Spinal cord (tissue), 10 donors: ENCODE data around the gene GNA12. TPM values are rescaled to one million over a fixed set of nuclear protein-coding genes. Genes with fewer than 3 reads are reported as not detected.
"Not testable (repeated sequence)": the region's sequence is repeated elsewhere in the genome, so short reads cannot be mapped to it uniquely, and the experiment has no call there.

ENCODE experiments used
- DNase-seq, 6 donors: peaks; one replicate each; pipeline versions ENCODE4 v3.0.0 to v3.0.0-alpha.2; 2013 to 2015; ENCODE audit warnings: low spot score in 6 of 6, low read depth in 4 of 6
- H3K27ac ChIP-seq: one replicate; pipeline ENCODE4 v1.5.1; 2013; ENCODE audit warnings: low read depth, low read length, control low read depth
- H3K27me3 ChIP-seq: one replicate; pipeline ENCODE4 v1.6.1; 2013; ENCODE audit warnings: low read length; ENCODE audit not compliant: control insufficient read depth, insufficient read depth
- H3K36me3 ChIP-seq: one replicate; pipeline ENCODE4 v1.6.1; 2013; ENCODE audit warnings: low read length; ENCODE audit not compliant: control insufficient read depth, insufficient read depth
- H3K4me1 ChIP-seq: one replicate; pipeline ENCODE4 v1.6.1; 2013; ENCODE audit warnings: low read length; ENCODE audit not compliant: control insufficient read depth, insufficient read depth
- H3K4me3 ChIP-seq: one replicate; pipeline ENCODE4 v1.5.1; 2013; ENCODE audit warnings: low read depth, low read length, control low read depth
- H3K9me3 ChIP-seq: one replicate; pipeline ENCODE4 v1.6.1; 2013; ENCODE audit warnings: low read length; ENCODE audit not compliant: control insufficient read depth, insufficient read depth
- WGBS: methylation state at CpG from one replicate; pipeline ENCODE4 v1.1.5; 2013; ENCODE audit warnings: missing lambda C conversion rate; ENCODE audit not compliant: insufficient coverage; 5-methylcytosine and 5-hydroxymethylcytosine counted together
- polyA plus RNA-seq, 2 donors: library from polyadenylated mRNA; unstranded; fragments of 120-200 nt; gene quantifications; one replicate each; pipeline ENCODE4 v1.2.1, GENCODE V29; 2013; ENCODE audit not compliant: insufficient read length in 2 of 2
- total RNA-seq, 2 donors: library from RNA; depleted of rRNA in 1 of 2; stranded (reverse); fragments of 120-200 nt in 1 of 2; fragments of >200 nt in 1 of 2; gene quantifications; one replicate each; pipeline versions ENCODE4 v1.2.3 to v1.2.4, GENCODE V29; 2013 to 2014
- donor health status: healthy.

The GNA12 gene
- total and polyA plus RNA-seq, 4 donors, result 17.9 to 125 (median 64.9) TPM

DNA sequence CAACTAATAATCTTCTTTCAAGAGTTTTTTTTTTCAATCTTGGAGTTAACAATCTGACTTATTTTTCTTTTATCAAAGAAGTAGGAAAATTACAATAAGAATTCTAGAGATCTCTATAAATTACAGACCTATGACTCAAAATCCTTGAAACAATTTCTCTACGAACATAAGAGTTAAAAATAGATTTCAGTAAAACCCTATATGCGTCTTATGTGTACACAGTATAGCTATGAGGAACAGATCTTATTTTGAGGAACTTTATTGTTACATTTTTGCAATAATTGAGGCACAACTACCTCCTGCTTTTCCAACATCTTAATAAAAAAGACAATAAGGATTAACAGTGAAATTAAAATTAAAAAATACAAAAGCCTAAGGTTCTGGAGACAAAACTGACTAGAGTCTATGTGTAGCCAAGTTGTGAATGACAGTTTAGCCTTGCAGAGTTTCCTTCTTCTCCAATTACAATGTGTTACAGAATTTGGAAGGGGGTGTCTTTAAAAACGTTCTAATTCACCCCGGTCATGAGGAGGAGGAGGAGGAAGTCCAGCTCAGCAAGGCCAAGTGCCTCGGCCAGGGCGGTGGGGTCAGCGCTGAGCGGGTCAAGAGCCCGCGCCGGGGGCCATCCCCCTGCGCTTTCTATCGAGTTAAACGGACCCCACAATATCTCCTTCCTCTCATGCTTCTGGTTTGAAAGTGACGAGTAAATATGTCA, 115.6 kb downstream of the GNA12 start:
- H3K4me3 ChIP-seq, result no peak overlapping the region
- no peak for DNase-seq
- peaks cover 55% of the 10 kb centered on the region for H3K36me3 ChIP-seq
- H3K4me1 ChIP-seq, result peaks cover 36% of the 10 kb centered on the region
- H3K9me3 ChIP-seq, result no peaks in the 10 kb centered on the region
- peak overlapping the region; percentile 68 for H3K27ac ChIP-seq
- no peaks in the 10 kb centered on the region for H3K27me3 ChIP-seq
- 78% methylated on average over 9 of the region's 15 CpGs for WGBS

DNA sequence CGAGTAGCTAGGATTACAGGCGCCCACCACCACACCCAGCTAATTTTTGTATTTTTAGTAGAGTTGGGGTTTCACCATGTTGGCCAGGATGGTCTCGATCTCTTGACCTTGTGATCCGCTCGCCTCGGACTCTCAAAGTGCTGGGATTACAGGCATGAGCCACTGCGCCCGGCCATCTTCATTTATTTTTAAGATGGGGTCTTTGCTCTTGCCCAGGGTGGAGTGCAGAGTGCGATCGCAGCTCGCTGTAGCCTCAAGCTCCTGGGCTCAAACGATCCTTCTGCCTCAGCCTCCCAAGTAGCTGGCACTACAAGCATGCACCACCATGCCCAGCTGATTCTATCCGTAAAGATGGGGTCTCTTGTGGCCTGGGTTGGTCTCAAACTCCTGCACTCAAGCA, 116.9 kb downstream of the GNA12 start:
- Histone ChIP-seq H3K4me1 (peaks cover 30% of the 10 kb centered on the region), H3K36me3 (peaks cover 66% of the 10 kb centered on the region)
- H3K27me3 ChIP-seq, DNase-seq, H3K9me3 ChIP-seq, H3K4me3 ChIP-seq, H3K27ac ChIP-seq: not testable (repeated sequence)
- 83% methylated on average over 11 of the region's 13 CpGs for WGBS

DNA sequence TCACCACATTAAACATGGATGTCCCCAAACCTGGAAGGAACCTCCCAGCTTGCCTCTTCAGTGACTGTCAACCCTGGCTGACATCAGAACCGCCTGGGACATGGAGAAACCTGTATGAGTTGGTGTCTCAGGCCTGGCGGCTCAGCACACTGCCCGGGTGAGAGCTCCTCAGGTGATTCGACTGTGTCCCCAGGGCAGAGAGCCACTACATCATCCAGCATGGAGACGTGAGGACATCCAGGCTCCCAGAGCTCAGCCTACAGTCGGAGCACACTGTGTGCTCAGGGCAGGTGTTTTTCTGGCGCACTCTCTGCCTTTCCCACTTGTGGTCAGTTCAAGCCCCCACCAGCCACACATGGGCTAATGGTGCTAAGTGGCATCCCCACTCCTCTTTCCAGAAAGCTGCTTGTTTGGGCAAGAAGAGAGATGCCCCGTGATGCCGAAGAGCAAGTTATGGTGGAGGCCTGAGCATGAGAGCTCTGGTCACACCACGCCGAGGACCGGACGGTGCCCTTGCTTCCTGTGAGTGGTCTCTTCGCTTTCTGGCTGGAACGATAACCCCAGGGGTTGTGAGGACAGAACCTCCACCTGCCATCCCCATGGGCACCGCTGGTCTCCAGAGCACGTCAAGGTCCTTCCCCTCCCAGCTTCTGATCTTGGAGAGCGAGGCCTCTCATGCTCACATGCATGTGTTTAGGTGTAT, 117.6 kb downstream of the GNA12 start:
- H3K4me3 ChIP-seq, result no peak overlapping the region
- H3K9me3 ChIP-seq, result no peaks in the 10 kb centered on the region
- H3K4me1 ChIP-seq, result peaks cover 30% of the 10 kb centered on the region
- H3K36me3 ChIP-seq, result peaks cover 71% of the 10 kb centered on the region
- WGBS, result 87% methylated on average over 15 of the region's 18 CpGs
- H3K27me3 ChIP-seq, result no peaks in the 10 kb centered on the region
- no peak overlapping the region for H3K27ac ChIP-seq
- DNase-seq, result no peak

DNA sequence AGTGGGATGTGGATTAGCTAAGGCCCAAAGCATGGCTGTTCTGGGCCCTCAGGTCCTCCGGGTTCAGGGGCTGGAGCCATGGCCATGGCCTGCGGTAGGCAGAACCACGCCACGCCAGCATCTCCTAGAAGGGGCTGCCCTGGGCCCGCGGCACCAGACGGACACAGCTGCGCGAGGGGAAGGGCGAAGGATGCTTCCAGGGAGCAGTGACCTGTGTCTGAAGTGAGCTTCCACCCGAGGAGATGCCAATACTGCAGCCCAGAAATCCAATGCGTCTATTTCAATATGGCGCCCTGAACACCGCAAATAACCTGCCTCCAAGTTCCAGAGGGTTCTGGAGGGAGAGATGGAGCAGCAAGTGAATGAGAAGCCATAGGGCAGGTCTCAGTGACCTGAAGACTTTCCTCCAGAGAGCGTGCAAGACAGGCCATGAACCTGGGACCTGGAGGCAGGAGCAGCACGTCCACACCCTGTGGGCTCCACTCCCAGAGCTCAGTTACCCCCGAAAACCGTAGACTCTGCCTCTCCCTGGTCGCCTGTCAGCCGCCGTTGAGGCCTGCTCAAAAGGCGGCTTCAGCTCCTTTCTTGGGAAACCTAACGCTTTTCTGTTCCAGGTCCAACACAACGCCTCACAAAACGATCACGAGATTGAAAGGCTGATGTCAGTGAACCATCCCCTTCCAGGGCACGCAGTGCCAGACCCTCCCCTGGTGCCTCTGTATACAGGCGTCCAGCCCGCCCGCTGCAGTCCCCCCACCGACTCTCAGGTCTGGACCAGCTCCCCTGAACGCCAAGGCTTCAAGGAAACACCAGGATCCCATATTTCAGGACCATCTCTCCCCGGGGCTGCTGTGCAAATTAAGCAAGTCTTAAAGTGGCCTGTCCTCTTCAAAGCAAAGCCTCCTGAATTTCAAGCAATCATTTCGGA, 118.7 kb downstream of the GNA12 start:
- H3K4me1 ChIP-seq, result peaks cover 19% of the 10 kb centered on the region
- no peak overlapping the region for H3K4me3 ChIP-seq
- no peaks in the 10 kb centered on the region for H3K27me3 ChIP-seq
- peaks cover 70% of the 10 kb centered on the region for H3K36me3 ChIP-seq
- no peak for DNase-seq
- no peaks in the 10 kb centered on the region for H3K9me3 ChIP-seq
- 94% methylated on average over 34 of the region's 34 CpGs for WGBS
- H3K27ac ChIP-seq, result no peak overlapping the region

DNA sequence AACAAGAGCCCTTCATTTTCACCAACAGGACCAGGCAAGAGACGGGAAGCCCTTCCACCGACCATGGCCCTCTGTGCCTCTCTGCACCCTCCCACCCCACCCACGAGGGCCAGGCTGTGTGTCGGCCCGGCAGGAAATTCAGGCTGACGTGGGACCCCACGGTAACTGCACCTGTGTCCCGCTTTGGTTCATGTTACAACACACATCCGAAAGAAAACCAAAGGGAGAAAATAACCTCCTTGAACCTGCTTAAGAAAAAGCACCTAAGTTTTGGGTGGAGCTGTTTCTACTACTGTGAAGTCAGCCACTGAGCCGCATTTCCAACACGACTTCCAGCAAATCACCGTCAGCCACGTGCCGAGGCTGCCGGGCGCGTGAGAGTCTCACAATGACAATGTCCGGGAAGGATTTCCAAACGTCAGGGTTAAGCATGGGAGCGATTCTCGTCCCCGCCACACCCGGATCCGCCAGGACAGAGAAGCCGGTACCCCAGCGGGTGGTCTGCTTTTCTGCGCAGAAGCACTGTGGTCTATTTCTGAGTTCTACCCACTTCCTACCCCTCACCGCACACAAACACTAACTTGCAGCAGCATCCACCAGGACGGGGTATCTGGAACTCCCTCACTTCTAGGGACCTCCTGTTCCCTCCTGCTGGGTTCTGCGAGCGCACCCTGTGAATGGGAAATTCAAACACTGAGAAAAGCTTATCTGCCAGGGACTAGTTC, 119.5 kb downstream of the GNA12 start:
- Histone ChIP-seq H3K36me3 (peaks cover 69% of the 10 kb centered on the region), H3K4me1 (peaks cover 11% of the 10 kb centered on the region), H3K9me3 (no peaks in the 10 kb centered on the region), H3K27me3 (no peaks in the 10 kb centered on the region), H3K27ac (no peak overlapping the region), H3K4me3 (no peak overlapping the region)
- WGBS, result 90% methylated on average over 28 of the region's 31 CpGs
- no peak for DNase-seq

DNA sequence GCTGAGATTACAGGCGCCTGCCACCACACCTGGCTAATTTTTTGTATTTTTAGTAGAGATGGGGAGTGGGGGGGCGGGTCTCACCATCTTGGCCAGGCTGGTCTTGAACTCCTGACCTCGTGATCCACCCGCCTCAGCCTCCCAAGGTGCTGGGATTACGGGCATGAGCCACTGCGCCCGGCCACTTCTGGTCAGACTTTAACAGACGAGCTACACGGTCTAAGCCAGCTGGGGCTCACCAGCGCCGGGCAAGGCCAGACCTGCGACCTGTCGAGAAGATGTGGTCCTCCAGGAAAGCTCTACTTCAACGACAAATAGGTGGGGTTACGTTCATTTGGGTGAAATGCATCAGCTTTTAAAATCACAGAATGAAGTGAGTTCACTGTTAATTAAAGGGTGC, 120.1 kb downstream of the GNA12 start:
- H3K4me1 ChIP-seq, H3K27ac ChIP-seq, DNase-seq, H3K4me3 ChIP-seq, H3K9me3 ChIP-seq, H3K27me3 ChIP-seq: not testable (repeated sequence)
- 96% methylated on average over 13 of the region's 15 CpGs for WGBS
- H3K36me3 ChIP-seq, result peaks cover 66% of the 10 kb centered on the region

DNA sequence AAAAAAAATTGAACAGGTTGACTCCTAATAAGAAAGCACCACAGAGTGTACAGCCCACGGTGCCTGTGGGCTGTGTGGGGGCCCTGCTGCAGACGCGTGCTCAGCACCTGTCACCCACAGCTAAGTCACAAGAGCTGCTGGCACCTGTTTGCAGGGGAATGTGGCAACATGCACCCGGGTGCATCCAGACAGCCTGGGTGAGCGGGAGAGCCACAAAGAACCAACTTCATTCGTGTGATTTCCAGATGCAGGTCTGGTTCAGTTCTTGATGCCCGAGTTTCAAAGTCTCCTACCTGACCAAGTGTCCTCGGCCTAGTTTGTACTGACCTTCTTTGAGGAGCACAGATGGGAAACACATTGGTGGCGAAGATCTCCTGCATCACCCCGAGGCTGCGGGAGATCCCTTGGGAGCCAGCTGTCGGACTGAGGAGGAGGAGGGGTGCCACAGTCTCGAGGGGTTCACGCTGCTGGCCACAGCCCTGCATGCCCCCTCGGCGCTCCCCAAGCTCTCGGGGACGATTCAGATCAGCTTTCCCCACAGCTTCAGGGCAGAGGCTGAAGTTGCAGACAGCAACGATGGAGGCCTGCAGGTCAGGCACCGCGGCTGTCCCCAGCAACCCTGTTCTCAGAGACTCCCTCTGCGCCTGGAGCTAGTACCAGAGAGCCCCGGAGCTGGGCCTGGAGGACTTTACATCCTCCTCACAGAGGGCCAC, 120.8 kb downstream of the GNA12 start:
- Histone ChIP-seq H3K27me3 (no peaks in the 10 kb centered on the region), H3K36me3 (peaks cover 68% of the 10 kb centered on the region)

DNA sequence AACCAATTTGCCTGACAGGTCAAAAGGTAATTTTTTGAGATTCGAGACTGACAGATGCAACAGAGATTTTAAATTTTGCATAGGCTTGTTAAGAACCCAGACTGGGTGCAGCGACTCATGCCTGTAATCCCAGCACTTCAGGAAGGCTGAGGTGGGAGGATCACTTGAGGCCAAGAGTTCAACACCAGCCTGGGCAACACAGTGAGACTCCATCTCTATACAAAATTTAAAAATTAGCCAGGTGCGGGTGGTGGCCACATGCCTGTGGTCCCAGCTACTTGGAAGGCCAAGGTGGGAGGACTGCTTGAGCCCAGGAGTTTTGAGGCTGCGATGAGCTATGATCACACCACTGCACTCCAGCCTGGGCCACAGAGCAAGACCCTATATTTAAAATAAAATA, 121.5 kb downstream of the GNA12 start:
- H3K36me3 ChIP-seq, result peaks cover 76% of the 10 kb centered on the region
- DNase-seq, result no peak
- H3K27ac ChIP-seq, result no peak overlapping the region
- no peaks in the 10 kb centered on the region for H3K27me3 ChIP-seq
- no peak overlapping the region for H3K4me3 ChIP-seq
- no peaks in the 10 kb centered on the region for H3K9me3 ChIP-seq
- 100% methylated on average over 1 of the region's 4 CpGs for WGBS
- peaks cover 17% of the 10 kb centered on the region for H3K4me1 ChIP-seq

More for the DNA sequence above, 120.8 kb downstream of the GNA12 start:
- Histone ChIP-seq H3K9me3 (no peaks in the 10 kb centered on the region), H3K4me1 (peaks cover 10% of the 10 kb centered on the region), H3K27ac (no peak overlapping the region), H3K4me3 (no peak overlapping the region)
- 87% methylated on average over 23 of the region's 23 CpGs for WGBS
- DNase-seq, result no peak
